HG03469 (cell line): ENCODE data around the gene PTPRH.
"Not testable (repeated sequence)": the region's sequence is repeated elsewhere in the genome, so short reads cannot be mapped to it uniquely, and the experiment has no call there.

Experiments used
- ATAC-seq: cut with Tn5 transposase; IDR thresholded peaks from one replicate; pipeline ENCODE4 v1.9.1; 2021; ENCODE audit warnings: mild to moderate bottlenecking, moderate library complexity, moderate number of reproducible peaks; ENCODE audit not compliant: unreplicated experiment

The PTPRH gene

DNA sequence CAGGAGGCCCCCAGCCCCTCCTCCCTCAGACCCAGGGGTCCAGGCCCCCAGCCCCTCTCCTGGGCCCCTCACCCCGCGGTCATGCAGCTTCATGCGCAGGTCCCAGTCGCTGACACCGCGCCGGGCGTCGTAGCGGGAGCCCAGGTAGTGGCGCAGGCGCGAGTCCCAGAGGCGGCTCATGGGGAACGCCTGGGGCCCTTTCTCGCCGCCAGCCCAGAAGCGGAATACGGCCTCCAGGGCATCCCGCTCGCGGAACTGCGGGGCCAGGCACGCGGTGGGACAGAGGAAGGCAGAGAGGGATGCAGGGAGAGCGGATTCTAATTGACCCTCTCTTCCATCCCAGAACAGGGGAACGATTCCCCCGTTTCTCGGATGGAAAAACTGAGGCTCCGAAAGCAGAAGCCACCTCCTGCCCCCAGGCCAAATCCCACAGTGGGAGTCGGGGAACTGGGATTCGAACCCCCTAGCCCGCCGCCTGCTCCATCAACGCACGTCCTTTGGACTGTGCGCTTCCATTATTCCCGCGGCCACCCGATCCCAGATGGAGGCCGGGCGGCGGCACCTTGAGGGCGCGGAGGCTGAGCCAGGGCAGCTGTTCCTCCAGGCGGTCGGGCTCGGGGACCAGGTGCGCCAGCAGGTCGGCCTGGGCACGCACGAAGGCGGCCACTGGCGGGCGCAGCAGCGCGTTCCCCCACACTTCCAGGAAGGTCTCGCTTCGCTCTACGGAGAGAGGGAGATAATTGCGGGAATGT is 47.6 kb downstream of the PTPRH start:
- no peak for ATAC-seq

DNA sequence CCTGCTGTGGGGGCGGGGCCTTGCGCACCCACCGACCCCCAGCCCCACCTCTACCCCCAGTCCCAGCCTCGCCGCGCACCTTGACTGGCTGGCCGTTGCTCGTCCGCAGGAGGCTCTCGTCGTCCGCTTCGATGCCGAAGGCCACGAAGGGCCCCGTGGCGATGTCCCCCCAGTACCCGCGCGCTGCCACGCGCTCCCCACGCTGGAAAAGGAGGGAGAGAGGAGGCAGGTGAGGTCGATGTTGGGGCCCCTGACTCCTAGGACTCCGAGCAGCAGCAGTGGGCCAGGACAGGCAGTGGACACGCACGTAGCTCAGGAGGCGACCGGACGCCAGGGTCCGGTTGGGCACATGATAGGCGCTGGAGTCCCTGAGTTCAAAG is 48.3 kb downstream of the PTPRH start:
- ATAC-seq: no peak

DNA sequence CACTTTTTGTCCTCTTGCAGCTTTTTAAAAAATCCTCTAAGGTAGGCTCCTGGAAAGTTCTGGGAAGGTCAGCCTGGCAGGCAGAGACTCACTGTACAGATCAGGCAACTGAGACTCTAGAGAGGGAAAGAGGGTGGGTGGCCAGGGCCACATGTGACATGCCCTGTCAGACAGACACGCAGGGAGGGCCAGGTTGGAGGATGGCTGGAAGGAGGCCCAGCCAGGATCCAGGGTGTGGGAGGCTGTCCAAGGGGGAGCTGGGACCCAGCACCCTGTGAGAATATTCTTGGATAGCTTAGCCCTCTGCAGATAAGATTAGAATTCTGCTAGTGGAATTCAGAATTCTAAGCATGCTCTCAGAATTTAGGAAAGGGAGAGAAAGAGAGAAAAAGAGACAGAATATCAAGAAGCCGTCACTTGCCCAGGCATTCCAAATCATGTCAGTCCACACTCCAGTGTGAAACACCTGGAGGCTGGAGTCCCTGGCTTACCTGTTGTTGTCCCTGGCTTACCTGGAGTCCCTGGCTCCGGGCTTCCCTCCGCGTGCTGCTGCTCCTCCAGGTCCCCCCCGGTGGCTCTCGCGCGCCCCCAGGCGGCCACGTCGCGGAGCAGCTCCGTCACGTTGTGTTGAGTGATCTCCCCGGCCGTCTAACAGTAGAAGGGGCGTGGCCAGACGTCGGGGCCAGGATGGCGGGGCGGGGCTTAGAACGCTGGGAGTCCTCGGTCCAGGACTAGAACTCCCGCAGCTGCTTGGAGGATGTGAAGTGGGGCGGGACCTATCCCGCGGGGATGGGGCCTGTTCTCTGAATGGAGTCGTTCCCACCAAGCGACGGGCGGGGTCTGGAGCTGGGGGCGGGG is 48.9 kb downstream of the PTPRH start:
- ATAC-seq: no peak

- no peak for ATAC-seq
Measured at GRCh38 chr19:55158848-55159749, 50.2 kb downstream of the PTPRH start.

- ATAC-seq: no peak
Measured at GRCh38 chr19:55158423-55158822, 50.9 kb downstream of the PTPRH start.

- no peak for ATAC-seq
Measured at GRCh38 chr19:55157064-55157908, 52.0 kb downstream of the PTPRH start, which contains the start of gene TNNI3. Gene TNNI3, minus strand, starts transcription at chr19:55157732. Its CDS starts 143 bp downstream, at chr19:55157589.

DNA sequence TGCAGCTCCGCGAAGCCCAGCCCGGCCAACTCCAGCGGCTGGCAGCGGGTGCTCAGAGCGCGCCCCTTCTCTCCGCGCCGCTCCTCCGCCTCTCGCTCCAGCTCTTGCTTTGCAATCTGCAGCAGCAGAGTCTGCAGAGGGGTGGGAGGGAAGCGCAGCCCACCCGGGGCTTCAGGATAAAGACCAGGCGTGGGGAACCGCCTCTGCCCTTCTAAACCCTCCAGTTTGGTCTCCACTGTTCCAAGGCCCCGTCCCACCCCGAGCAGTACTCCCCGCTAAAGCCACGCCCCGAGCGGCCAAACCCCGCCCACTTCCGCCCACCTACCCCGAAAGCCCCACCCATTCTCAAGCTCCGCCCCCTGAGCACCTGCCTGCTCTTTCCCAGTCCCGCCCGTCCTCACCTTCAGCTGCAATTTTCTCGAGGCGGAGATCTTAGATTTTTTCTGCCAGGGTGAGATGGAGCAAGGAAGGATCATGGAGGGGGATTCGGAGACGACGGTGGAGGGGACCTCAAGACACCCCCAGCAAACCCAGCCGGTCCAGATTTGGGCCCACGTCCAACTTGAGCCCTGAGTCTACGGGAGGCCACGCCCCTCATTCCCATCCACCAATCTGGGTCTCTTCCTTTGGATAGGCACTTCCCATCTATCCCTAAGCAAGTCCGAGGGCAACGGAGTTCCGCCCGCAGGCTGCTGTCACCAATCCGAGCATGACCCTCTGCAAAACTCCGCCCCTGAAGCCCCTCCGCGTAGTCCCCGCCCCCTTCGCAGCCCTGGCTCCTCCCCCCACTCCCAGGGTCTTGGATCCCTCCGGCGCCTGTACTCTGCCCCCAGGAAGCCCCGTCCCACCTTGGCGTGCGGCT is 52.9 kb downstream of the PTPRH start:
- no peak for ATAC-seq

GRCh38 chr19:55155784-55156183 is 53.5 kb downstream of the PTPRH start:
- not testable (repeated sequence) for ATAC-seq

DNA sequence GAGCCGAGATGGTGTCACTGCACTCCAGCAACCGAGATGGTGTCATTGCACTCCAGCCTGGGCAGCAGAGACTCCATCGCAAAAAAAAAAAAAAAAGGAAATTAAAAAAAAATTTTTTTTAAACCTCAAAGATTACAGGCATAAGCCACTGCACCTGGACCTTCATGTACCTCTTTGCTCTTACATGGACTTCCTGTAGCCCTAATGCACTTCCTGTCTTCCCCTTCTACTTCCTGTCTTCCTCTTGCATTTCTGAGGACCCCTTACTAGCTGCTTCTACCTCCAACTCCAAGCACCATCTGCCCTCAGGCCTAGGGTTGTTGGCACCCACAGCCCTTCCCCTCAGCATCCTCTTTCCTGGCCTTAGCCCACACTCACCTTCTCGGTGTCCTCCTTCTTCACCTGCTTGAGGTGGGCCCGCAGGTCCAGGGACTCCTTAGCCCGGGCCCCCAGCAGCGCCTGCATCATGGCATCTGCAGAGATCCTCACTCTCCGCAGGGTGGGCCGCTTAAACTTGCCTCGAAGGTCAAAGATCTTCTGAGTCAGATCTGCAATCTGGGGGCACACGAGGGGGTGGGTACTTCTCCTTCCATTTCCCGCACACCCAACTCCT is 55.5 kb downstream of the PTPRH start:
- ATAC-seq: no peak

GRCh38 chr19:55152017-55152416 is 57.3 kb downstream of the PTPRH start:
- ATAC-seq: no peak

- ATAC-seq: no peak
Measured at GRCh38 chr19:55149078-55150003, 60.0 kb downstream of the PTPRH start, which contains the start of gene TNNT1. Gene TNNT1, minus strand, starts transcription at chr19:55149206. Its CDS starts 2,049 bp downstream, at chr19:55147157.

DNA sequence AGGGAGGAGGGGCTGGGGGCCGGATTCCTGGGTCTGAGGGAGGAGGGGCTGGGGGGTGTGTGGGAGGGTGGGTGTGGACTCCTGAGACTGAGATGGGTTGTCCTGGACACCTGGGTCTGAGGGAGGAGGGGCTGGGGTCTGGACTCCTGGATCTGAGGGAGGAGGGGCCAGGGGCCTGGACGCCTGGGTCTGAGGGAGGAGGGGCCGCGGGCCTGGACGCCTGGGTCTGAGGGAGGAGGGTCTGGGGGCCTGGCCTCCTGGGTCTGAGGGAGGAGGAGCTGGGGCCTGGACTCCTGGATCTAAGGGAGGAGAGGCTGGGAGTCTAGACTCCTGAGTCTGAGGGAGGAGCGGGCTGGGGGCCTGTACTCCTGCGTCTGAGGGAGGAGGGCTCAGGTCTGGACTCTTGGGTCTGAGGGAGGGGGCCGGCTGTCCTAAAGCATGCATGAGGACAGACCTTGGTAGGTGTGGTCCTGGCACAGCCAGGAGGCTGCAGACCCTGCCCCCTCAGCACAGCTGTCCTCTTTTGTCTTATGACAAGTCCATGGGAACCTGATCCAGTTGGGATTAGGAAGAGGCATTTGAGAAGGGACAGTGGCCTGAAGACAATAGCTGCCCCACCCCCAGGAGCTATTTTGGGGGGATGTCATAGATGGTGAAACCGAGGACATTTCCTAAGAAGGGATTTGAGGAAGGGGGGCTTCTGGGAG is 61.6 kb downstream of the PTPRH start:
- ATAC-seq: no peak

DNA sequence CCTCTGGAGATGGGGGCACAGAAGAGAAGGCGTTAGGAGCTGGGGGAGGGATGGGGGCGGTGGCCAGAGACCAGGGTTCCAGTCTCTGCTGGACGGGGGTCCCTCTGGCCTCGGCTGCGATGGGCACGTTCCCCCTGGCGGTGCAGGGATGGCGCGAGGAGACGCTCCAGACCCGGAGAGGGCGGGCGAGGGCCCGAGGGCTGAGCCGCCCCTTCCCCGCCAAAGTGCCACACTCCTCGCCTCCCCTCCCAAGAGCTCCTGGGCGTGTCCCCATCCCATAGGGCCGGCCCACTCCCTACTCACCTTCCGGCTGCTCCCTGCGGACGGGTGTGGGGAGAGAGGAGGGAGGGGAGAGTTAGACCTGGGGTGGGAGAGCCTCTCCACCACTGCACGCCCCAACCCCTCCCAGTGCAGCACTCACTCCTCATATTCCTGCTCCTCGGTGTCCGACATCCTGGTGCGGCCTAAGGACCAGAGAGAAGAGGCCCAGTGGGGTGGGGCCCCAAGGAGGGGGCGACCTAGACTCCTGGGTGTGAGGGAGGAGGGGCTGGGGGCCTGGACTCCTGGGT is 62.5 kb downstream of the PTPRH start:
- no peak for ATAC-seq

DNA sequence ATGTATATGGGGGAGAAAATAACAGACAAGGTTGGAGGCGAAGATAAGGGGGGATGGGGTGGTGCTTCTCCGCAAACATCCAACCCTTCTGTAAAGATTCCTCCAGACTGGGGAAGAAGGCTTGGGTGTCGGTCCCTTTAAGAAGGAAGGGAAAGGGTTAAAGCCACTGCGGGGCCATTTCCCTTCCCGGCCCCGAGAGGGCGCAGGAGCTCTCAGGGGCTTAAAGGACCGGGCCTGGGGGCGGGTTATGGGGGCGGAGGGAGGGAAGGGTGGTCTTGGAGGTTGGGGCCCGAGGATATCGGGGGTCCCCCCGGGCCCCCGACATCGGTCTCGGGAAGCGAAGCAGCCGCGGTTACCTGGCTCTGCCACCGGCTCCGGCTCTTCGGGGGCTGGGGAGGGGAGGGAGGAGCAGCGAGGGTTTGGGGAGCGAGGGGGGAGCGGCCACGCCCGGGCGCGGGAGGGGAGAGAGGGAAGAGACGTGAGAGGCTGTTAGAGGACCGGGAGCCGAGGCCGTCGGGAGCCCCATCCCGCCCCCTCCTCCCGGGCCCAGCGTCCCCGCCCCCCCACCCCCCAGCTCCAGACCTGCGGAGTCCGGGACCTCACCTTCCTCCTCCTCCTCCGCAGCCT is 63.1 kb downstream of the PTPRH start:
- ATAC-seq: no peak

GRCh38 chr19:55145232-55145631 is 64.1 kb downstream of the PTPRH start:
- ATAC-seq: no peak

GRCh38 chr19:55141696-55142095 is 67.6 kb downstream of the PTPRH start:
- ATAC-seq: no peak
